ENCODE results near the gene GKN1.
"Not testable (repeated sequence)": the region's sequence is repeated elsewhere in the genome, so short reads cannot be mapped to it uniquely, and the experiment has no call there.

The GKN1 gene

DNA sequence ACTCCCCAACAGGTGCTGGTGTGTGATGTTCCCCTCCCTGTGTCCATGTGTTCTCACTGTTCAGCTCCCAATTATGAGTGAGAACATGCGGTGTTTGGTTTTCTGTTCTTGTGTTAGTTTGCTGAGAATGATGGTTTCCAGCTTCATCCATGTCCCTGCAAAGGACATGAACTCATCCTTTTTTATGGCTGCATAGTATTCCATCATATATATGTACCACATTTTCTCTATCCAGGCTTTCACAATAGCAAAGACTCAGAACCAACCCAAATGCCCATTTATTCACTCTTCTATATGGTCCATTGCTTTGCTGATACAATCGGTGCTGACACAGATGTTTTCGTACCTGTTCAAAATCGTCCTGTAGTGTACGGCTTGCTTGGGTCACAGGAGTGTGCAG lies 19.0 kb upstream of the GKN1 start:
- in situ Hi-C loops (cut with MboI; ENCODE audit: low sequenced_read_pairs) = not testable (repeated sequence)

- in situ Hi-C loops (cut with MboI; ENCODE audit: low sequenced_read_pairs) = no loop called here
These were observed 15.4 kb upstream of the GKN1 start for GRCh38 chr2:68959001-68959400.

GRCh38 chr2:68961380-68961779 lies 13.1 kb upstream of the GKN1 start:
- in situ Hi-C loops (cut with MboI; ENCODE audit: low sequenced_read_pairs) = no loop called here

DNA sequence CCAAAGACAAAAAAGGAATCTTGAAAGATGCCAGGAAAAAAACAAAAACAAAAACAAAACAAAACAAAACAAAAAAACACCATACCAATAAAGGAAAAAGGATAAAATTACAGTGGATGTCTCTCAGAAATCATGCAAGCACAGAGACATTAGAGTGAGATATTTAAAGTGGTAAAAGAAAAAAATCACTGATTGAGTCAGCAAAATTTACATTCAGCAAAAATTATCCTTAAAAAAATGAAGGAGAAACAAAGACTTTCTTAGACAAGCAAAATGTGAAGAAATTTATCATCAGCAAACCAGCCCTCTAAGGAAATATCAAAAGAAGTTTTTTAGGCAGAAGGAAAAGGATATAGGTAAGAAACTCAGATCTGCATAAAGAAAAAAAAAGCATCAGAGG lies 10.2 kb upstream of the GKN1 start:
- in situ Hi-C loops (cut with MboI; ENCODE audit: low sequenced_read_pairs) = no loop called here

- in situ Hi-C loops (cut with MboI; ENCODE audit: low sequenced_read_pairs) = no loop called here
These were observed 6.2 kb upstream of the GKN1 start for GRCh38 chr2:68968221-68968620.

DNA sequence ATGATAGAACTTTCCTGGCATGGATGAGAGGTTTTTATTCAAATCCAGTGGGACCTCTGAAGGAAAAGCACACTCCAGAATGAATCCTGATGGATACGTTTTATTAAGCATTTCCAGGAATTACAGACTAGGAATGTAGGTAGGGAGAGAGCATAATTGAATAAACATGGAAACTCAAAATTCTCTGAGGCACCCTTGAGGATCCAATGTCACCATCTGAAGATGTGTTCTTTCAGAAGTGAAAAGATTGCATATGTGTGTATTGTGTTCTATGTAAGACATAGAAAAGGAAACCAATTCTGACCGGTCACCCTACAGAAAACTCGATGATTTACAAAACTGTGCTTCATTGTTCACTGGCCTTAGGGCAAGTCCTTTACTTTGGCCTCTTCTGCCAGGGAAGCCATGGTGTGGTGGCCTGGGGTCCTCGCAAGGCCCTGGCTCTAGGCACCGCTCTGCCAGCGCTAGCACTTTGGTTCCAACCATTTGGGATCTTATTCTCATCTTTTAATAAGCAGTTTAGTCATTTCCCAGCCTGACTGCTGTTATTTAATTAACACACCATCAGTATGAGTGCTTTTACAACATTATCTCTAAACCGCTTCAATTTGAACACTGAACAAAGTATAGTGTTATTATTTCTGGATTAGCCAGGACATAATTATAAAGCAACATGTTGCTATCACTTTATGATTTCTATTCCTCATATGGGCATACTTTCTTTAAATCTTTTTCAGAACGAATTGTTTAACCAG lies 4.5 kb upstream of the GKN1 start:
- in situ Hi-C loops (cut with MboI; ENCODE audit: low sequenced_read_pairs) = no loop called here

DNA sequence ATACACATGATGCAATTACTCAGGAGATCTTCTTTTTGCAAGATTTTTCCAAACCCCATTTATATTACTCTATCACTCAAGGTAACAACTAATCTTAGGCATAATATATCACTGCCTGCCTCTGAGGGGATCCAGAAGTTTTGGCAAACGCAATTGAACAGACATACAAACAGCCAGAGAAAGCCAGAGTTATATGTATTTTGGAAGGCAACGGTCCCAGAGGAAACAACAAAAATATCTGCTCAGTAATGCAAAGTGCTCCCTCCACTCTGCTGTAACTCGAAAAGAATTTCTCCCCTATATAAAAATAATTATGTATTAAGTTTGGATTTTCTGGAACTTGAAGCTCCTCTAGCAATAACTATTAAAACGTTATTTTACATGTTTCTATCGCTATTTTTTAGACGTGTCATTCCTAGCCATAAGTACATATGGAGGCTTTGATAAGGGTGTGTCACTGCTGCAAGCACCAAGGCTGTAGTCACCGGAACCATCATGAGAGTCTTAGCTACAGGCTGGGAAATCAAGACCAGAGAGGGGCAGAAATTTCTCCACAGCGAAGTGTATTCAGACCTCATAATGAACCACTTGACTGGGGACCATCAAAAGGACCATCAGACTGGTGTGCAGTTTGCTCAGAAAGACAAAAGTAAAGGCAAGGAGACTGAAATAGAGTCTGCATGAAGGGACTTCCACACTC lies 3.7 kb upstream of the GKN1 start:
- in situ Hi-C loops (cut with MboI; ENCODE audit: low sequenced_read_pairs) = no loop called here

DNA sequence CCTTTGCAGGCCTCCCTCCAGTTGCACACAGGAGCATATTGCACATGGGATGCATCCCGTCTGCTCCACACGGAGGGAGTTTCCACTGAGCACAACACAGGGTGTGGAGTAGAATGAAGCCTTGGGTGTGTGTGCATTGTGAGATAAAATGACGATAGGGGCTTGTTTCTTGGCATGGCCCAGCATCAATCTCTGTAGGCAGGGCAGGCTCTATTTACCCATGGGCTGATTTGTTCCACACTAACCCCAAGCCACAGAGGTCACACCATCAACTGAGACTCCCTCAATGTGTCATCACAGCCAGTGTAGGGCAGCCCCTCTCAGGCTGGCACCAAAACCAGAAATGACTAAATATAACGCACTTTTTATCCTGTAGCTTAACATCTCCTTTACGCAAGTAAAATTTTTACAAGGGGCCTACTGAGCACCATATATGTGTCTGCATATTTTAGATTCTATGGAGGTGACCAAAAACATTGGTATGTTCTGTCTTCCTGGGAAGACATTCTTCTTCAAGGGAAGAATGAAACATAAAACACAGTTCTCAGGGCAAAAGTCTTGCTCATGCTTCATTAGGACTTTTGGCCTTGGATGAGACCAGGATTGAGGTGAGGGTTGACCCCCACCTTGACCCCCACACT lies 2.7 kb upstream of the GKN1 start:
- in situ Hi-C loops (cut with MboI; ENCODE audit: low sequenced_read_pairs) = no loop called here

DNA sequence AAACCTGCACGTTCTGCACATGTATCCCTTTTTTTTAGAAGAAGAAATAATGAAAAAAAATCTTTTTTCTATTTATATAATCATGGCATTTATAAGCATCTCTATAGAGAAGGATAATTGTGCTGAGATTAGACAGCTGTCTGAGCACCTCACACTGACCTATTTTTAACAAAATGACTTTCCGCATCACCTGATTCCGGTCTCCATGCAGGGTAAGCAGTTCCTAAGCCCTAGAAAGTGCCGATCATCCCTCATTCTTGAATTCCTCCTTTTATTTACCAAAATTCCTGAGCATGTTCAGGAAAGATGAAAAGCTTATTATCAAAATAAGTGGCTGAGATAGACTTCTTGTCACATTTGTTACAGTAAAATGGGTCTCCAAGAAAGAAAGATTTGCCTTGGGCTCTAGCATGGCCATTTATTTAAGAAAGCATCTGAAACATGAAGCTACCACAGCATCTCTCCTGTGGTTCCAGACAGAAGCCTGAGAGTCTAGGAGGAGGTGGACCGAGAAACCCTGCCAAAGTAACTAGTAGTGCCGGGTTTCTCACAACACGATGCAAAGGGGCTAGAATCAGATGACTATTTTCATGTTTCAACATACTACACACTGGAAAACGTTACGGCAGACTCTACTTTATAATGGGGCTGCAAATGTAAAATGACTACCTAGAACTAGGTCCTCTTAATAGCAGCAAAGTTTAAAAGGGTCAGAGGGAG lies 670 bp downstream of the GKN1 start:
- in situ Hi-C loops (cut with MboI; ENCODE audit: low sequenced_read_pairs) = no loop called here

DNA sequence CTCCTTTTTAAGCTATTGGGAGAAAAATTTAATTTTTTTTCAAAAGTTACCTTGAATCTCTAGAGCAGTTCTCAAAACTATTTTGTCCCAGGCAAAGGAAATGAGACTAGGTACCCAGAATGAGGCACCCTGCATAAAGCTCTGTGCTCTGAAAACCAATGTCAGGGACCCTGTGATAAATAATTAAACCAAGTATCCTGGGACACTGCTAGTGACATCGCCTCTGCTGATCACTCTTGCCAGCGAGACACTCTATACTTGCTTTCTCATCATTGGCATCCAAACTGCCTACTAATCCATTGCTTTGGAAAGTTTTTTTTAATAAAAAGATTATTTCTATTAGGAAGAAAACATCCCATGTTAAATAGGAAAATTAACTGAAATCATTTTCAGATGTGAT lies 1.4 kb downstream of the GKN1 start:
- in situ Hi-C loops (cut with MboI; ENCODE audit: low sequenced_read_pairs) = no loop called here

DNA sequence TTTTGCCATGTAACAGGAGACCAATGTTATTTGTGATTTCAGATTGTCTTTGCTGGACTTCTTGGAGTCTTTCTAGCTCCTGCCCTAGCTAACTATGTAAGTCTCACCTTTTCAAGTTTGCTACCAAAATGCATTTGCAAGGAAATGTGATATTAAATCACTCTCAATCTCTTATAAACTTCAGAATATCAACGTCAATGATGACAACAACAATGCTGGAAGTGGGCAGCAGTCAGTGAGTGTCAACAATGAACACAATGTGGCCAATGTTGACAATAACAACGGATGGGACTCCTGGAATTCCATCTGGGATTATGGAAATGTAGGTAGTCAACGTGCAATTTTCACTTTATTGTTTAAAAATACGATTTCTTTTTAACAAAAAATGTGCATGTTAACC lies 3.0 kb downstream of the GKN1 start:
- in situ Hi-C loops (cut with MboI; ENCODE audit: low sequenced_read_pairs) = no loop called here

DNA sequence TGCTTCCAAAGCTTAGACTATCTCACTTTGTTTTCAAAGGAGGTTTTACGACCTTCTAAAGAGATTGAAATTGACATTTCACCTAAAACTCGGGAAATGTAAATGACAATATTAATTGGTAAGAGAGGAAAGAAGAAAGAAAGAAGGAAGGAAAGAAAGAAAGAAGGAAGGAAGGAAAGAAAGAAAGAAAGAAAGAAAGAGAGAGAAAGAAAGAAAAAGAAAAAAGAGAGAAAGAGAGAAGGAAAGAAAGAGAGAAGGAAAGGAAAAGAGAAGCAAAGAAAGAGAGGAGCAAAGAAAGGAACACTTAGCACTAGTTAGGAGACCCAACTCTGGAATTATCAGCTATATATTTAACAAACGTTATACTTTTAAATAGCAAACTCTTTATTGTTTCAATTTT lies 3.7 kb downstream of the GKN1 start:
- in situ Hi-C loops (cut with MboI; ENCODE audit: low sequenced_read_pairs) = no loop called here

DNA sequence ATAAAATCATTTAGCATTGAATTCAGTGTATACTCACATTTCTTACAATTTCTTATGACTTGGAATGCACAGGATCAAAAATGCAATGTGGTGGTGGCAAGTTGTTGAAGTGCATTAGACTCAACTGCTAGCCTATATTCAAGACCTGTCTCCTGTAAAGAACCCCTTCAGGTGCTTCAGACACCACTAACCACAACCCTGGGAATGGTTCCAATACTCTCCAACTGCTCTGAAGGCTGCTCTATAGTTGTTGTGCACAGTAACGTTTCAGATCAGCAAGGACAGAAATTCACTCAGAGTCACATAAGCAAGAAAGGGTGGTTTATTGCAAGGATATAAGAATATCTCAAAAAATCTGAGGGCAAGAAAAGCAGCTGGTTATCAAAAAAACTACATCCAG lies 6.5 kb downstream of the GKN1 start:
- in situ Hi-C loops (cut with MboI; ENCODE audit: low sequenced_read_pairs) = no loop called here

GRCh38 chr2:68987021-68987503 lies 12.6 kb downstream of the GKN1 start:
- in situ Hi-C loops (cut with MboI; ENCODE audit: low sequenced_read_pairs) = no loop called here

DNA sequence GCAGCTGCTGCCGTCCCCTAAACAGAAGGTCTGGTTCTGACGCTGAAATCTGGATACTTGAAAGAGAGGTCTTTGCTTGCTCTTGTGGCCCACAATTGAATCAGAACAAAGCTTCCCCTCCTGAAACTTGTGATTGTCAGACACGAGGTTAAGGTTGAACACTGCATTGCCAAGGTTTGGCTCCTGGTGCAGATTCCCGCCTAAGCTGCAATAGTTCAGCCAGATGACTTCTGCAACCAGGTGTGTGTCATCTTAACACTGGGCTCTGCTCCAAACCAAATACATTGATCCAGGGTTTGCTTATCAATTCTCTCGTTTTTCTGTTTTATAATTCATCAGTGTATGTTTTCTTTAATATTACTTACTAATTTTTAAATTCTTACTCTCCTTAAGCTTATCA lies 14.6 kb downstream of the GKN1 start:
- in situ Hi-C loops (cut with MboI; ENCODE audit: low sequenced_read_pairs) = no loop called here

GRCh38 chr2:68992341-68992740 lies 17.9 kb downstream of the GKN1 start:
- in situ Hi-C loops (cut with MboI; ENCODE audit: low sequenced_read_pairs) = no loop called here

GRCh38 chr2:68992933-68993332 lies 18.5 kb downstream of the GKN1 start:
- in situ Hi-C loops (cut with MboI; ENCODE audit: low sequenced_read_pairs) = no loop called here

GRCh38 chr2:68993660-68994059 lies 19.2 kb downstream of the GKN1 start:
- in situ Hi-C loops (cut with MboI; ENCODE audit: low sequenced_read_pairs) = no loop called here

DNA sequence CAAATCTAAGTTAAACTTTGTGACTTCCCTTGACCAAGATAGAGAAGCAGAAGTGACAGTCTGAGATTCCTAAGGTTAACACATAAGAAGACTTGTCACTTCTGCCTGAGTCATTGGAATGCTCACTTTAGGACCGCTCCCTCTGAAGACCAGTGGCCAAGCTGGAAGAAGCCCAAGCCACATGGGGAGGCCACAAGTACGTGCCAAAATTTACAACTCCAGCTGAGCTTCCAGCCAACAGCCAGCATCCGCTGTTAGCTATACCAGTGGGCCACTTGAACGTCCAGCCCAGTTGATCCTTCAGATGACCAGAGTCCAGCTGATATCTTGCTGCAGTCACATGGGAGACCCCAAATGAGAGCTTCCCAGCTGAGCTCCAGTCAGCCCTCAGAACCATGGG lies 20.4 kb downstream of the GKN1 start:
- in situ Hi-C loops (cut with MboI; ENCODE audit: low sequenced_read_pairs) = no loop called here

DNA sequence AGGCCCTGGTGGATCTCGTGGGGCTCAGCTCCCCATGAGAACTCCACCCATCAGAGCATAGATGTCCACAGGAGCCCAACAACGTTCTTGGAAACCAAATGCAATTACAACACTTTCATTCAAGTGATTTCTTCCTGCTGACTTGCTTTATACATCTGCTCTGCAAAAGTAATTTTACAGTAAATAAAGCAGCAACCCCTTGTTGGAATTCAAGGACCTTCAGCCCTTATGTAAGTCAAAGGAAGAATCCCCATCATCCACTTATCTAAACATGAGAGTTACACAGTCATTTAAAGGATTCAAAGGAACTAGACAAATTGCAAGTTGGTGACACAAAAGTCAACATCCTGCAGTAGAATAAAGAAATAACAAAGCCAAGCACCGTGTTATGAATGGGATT lies 21.5 kb downstream of the GKN1 start:
- in situ Hi-C loops (cut with MboI; ENCODE audit: low sequenced_read_pairs) = no loop called here

DNA sequence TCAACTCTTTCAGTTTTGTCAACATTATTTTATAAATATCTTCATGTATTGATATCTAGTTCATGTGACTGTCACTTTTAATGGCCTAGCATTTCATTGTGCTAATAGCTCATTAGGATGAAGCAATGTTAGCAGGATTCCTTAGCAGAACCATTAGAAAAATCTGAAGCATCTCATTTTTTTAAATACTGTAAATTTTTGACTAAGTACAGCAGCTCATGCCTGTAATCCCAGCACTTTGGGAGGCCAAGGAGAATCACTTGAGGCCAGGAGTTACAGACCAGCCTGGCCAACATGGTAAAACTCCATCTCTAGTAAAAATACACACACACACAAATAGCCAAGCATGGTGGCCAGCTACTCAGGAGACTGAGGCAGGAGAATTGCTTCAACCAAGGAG lies 23.0 kb downstream of the GKN1 start:
- in situ Hi-C loops (cut with MboI; ENCODE audit: low sequenced_read_pairs) = no loop called here

Data from hTERT RPE-1 (cell line).